ENCODE measurements around the gene TMEM259.

TMEM259 gene

DNA sequence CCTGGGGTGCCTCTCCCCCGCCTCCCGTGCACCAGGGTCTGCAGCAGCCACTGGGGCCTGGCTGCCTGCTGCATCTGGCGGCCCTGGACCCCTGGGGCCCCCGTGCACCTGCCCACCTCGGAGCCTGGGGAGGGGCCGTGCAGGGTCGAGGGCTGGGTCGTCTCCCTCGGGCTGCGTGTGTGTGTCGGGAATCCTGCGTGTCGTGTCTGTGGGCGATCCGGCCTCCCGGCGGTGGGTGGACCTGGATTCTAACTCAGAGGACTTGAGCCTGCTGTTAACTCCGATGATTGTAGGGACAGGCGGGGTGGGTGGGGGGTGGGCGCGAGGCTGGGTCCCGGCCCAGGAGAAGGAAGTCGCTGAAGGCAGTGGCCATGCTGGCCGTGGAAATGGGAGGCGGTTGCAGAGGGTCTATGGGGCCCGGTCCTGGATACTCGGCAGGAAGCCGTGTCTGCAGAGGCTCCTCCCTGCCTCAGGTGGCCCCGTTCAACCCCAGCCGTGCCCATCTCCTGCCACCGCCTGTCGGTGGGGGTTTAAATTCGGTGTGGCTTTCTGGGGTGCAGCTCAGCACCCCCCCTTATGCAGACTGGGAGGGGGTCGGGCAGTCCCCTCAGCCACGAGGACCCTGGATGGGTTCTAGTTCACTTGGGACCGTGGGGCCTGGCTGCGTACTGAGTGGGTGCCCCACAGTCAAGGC lies 46.2 kb downstream of the TMEM259 start:
- no peak for DNase-seq (ENCODE audit: low read depth in 1 of 2, low spot score in 1 of 2)
- H3K4me3 ChIP-seq (replicated peaks; ENCODE audit: insufficient read depth, low read length) = no peak overlapping the region
- no peaks in the 10 kb centered on the region for H3K27me3 ChIP-seq (ENCODE audit: insufficient read depth, poor library complexity, severe bottlenecking)
- no peak overlapping the region for H3K27ac ChIP-seq (replicated peaks)
- TF ChIP-seq POLR2AphosphoS5 (IDR thresholded peaks at IDR 0.05; ENCODE audit: low read depth) = no peak
- TF ChIP-seq REST (IDR thresholded peaks at IDR 0.05; ENCODE audit: insufficient replicate concordance, low read depth) = no peak
- TF ChIP-seq SPI1 (IDR thresholded peaks at IDR 0.05; ENCODE audit: borderline replicate concordance, low read depth) = no peak
- no peak for TF ChIP-seq CTCF (IDR thresholded peaks at IDR 0.05; ENCODE audit: insufficient read depth, low read length)
- TF ChIP-seq GABPA (IDR thresholded peaks at IDR 0.05; ENCODE audit: low read depth) = no peak

DNA sequence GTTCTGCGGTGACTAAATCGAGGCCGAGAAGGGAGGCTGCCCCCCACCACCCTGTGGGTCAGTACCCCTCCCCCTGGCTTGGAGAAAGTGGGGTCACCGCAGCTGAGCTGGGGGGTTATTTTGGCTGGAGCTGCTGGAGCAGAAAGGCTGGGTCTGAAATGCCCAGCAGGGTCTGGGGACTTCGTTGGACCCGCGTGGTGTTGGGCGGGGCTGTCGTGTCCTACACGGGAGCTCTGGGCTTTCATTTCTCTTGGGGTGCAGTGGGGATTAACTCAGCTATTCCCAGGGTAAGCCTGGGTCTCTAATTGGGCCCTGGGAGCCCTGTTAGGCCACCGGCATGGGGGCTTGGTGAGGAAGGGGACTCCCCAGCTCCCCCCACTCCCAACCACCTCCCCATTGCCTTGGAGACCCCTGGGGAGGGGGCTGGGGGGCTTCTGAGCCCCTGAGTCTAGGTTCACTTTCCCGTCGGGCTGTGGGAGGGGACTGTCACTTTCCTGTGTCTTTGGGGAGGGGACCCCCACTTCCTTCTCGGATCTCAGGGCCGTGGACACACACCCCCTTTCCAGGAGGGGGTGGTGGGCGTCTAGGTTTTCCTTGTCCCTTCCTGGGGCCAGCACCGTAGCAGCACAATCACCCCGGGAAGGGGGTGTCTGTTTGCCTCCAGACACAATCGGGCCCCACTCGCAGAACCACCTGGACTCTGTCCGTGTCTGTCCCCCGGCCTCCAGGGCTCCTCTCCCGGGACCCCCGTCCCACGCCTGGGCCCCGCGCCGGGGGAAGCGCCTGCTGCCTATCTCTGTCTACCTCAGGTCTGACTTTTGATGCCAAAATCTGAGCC lies 47.0 kb downstream of the TMEM259 start:
- H3K4me3 ChIP-seq (replicated peaks; ENCODE audit: insufficient read depth, low read length) = no peak overlapping the region
- DNase-seq (ENCODE audit: low read depth in 1 of 2, low spot score in 1 of 2) = no peak
- no peak overlapping the region for H3K27ac ChIP-seq (replicated peaks)
- TF ChIP-seq REST (IDR thresholded peaks at IDR 0.05; ENCODE audit: insufficient replicate concordance, low read depth) (no peak), SPI1 (IDR thresholded peaks at IDR 0.05; ENCODE audit: borderline replicate concordance, low read depth) (no peak), POLR2AphosphoS5 (IDR thresholded peaks at IDR 0.05; ENCODE audit: low read depth) (no peak), CTCF (IDR thresholded peaks at IDR 0.05; ENCODE audit: insufficient read depth, low read length) (no peak), GABPA (IDR thresholded peaks at IDR 0.05; ENCODE audit: low read depth) (no peak)
- H3K27me3 ChIP-seq (ENCODE audit: insufficient read depth, poor library complexity, severe bottlenecking) = no peaks in the 10 kb centered on the region

- H3K27me3 ChIP-seq (ENCODE audit: insufficient read depth, poor library complexity, severe bottlenecking) = no peaks in the 10 kb centered on the region
- H3K27ac ChIP-seq (replicated peaks) = no peak overlapping the region
- no peak for DNase-seq (ENCODE audit: low read depth in 1 of 2, low spot score in 1 of 2)
- TF ChIP-seq POLR2AphosphoS5 (IDR thresholded peaks at IDR 0.05; ENCODE audit: low read depth) = no peak
- no peak for TF ChIP-seq CTCF (IDR thresholded peaks at IDR 0.05; ENCODE audit: insufficient read depth, low read length)
- TF ChIP-seq REST (IDR thresholded peaks at IDR 0.05; ENCODE audit: insufficient replicate concordance, low read depth) = no peak
- no peak for TF ChIP-seq SPI1 (IDR thresholded peaks at IDR 0.05; ENCODE audit: borderline replicate concordance, low read depth)
- TF ChIP-seq GABPA (IDR thresholded peaks at IDR 0.05; ENCODE audit: low read depth) = no peak
- H3K4me3 ChIP-seq (replicated peaks; ENCODE audit: insufficient read depth, low read length) = no peak overlapping the region
Measured at GRCh38 chr19:972281-972680, 48.6 kb downstream of the TMEM259 start.
